HG02943 (cell line): ENCODE measurements around the gene FBXL7.

Experiments
- ATAC-seq: cut with Tn5 transposase; IDR thresholded peaks from one replicate; pipeline ENCODE4 v1.9.1; 2021; ENCODE audit warnings: mild to moderate bottlenecking, low read depth, moderate library complexity; ENCODE audit not compliant: unreplicated experiment

FBXL7 gene

DNA sequence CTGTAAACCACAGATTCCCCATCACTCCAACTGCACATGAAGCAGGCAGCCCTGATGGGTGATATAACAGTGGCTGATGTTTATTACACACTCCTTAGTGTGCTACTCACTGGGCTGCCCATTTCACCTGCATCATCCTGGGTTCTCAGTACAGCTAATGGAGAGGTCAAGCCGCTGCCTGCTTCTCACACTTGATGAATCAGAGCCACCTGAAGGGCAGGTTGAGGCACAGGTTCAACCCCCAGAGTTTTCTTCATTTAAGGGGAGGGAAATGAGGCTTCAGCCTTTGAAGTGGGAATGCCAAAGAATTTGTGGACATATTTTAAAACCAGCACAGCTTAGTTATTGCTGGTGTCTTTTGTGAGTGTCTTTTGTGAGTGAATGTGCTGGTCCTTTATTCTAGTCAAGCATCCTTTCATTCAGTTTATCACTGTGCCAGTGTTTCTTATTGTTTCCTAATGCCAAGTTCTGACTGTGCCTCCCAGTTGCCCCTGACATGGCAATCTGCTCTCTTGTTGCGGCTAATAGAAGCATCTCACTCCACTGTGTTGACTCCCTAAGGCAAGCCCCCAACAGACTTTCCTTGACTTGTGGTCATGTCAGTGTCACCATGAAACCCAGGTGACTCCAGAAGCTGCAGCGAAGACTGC lies 109.2 kb downstream of the FBXL7 start:
- ATAC-seq: no peak

GRCh38 chr5:15610216-15610615 lies 110.2 kb downstream of the FBXL7 start:
- ATAC-seq: no peak

GRCh38 chr5:15611008-15611407 lies 111.0 kb downstream of the FBXL7 start:
- no peak for ATAC-seq

- no peak for ATAC-seq
Measured at GRCh38 chr5:15612915-15613635, 113.1 kb downstream of the FBXL7 start.

DNA sequence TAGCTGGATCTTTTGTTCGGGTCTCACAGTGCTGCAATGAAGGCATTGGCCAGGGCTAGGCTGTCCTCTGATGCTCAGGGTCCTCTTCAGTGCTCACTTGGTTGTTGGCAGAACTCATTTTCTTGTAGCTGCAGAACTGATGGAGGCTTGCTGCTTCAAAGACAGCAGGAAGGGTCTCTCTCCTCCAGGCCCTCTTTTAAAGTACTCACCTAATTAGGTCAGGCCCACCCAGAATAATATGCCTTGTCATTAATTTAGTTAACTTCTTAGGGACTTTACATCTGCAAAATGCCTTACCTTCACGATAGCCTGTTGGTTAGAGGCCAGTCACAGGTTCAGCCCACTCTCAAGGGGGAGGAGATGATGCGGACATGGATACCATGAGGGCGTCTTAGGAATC lies 114.7 kb downstream of the FBXL7 start:
- ATAC-seq: no peak

DNA sequence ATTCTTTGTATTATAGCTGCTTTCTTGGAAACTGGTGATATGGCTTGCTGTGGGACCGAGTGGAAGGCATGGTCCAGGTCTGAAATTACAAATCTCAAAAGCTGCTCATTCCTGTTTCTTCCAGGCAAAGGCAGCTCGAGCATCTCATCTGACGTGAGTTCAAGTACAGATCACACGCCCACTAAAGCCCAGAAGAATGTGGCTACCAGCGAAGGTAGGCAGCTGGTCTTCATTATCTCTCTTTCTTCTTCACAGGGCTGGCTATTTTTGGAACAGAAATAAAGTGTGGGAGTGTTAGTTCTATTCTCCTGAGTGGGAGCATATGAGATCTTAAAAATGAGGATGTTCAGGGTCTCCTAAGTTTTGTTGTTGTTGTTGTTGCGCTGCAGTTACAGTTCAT lies 115.9 kb downstream of the FBXL7 start:
- ATAC-seq: no peak

DNA sequence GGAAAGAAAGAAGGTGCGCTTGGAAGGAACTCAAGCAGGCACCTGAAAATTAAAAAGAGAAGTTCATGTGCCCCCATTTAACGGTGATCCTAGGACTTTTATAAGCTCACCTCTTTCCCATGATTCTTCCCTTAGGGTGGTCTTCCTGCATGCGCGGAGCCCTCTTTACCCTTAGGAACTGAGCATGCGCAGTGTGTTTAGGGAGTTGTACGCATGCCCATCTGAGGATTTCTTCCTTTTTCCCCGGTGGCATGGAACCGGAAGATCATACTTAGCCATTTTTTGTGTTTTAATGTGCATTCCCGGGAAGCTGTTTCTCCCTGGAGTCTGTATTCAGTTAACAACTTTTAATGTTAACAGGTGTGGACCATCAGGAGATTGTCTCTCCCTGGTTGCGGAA lies 119.0 kb downstream of the FBXL7 start:
- no peak for ATAC-seq

- no peak for ATAC-seq
Measured at GRCh38 chr5:15620501-15620900, 120.5 kb downstream of the FBXL7 start.

GRCh38 chr5:15621094-15621493 lies 121.1 kb downstream of the FBXL7 start:
- no peak for ATAC-seq

DNA sequence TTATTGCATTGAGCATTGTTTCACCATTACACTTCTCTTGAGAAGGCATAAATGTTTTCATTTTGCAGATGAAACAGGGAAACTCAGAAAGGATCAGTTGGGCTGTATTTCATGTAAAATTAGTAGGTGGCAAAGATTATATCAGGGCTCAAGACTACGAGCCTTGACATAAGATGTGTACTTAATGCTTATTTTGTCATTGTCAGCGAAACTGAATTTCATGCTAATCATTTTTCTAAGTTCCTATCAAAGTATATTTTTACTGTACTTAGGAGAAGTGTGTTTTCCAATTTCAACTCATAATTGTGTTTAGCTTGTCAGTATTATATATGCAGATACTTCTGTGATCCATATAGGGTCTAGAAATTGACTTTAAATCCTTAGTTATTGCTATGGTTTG lies 123.8 kb downstream of the FBXL7 start:
- no peak for ATAC-seq

- no peak for ATAC-seq
Measured at GRCh38 chr5:15627109-15627508, 127.1 kb downstream of the FBXL7 start.

DNA sequence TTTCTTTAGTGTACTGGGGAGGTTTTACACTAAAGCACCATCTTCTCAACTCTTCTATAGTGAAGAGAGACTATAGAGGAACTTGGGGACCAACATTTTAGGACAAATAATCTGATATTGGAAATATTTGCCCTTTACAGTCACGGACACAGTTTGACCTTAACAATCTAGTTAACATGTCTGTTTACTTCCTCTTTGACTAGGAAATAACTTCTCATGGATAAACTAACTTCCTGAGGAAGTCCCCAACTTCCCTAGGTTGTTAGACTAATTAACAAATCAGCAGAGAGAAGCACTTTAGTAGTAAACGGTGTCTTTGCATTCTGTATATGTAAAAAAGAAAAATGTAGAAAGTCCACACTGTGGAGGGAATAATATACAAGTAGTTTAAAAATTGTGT lies 127.7 kb downstream of the FBXL7 start:
- no peak for ATAC-seq

GRCh38 chr5:15630441-15630840 lies 130.5 kb downstream of the FBXL7 start:
- no peak for ATAC-seq

DNA sequence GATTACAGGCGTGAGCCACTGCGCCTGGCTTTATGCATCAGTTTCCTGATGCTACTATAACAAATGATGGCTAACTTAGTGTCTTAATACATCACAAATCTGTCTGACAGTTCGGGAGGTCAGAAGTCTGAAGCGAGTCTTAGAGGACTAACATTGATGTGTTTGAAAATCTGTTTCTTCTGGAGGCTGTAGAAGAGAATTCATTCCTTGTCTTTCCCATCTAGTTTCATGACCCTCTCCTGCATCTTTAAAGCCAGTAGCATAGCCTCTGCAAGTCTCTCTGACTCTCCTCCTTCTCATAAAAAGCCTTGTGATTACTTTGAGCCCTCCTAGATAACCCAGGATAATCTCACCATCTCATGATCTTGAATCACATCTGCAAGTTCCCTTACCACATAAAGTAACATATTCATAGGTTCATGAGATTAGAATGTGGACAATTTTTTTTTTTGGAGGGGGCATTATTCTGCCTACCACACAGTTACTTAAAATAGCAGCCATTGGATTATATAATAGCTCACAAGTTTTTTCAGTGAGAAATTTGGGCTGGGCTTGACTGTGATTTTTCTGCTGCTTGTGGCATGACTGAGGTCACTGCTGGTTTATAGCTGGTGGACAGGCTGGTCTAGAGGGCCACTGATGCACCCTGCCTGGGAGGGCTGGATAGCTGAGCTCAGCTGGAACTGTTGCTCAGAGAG lies 134.8 kb downstream of the FBXL7 start:
- ATAC-seq: no peak

DNA sequence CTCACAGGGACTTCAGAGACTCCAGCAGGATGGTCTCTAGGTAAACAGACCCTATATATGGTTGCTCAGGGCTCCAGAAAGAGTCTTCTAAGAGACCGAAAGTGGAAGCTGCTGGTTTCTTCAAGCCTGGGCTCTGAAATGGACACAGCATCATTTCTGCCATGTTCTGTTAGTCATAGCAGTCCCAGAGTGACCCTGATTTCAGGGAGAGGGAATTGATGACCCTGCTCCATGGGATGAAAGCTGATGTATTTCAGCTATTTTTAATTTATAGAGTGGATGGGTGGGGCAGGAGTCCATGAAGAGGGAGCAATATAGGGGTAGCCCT lies 135.3 kb downstream of the FBXL7 start:
- ATAC-seq: no peak

GRCh38 chr5:15637345-15637744 lies 137.4 kb downstream of the FBXL7 start:
- ATAC-seq: no peak

- no peak for ATAC-seq
Measured at GRCh38 chr5:15637886-15638285, 137.9 kb downstream of the FBXL7 start.

GRCh38 chr5:15638296-15638695 lies 138.3 kb downstream of the FBXL7 start:
- ATAC-seq: no peak

DNA sequence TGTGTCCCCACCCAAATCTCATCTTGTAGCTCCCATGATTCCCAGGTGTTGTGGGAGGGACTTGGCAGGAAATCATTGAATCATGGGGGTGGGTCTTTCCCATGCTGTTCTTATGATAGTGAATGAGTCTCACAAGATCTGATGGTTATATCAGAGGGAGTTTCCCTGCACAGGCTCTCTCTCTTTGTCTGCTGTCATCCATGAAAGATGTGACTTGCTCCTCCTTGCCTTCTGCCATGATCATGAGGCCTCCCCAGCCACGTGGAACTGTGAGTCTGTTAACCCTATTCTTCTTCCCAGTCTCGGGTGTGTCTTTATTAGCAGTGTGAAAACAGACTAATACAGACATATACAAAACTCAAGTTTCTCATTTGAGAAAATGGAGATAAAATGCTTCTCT lies 139.3 kb downstream of the FBXL7 start:
- no peak for ATAC-seq

- no peak for ATAC-seq
Measured at GRCh38 chr5:15640116-15640515, 140.1 kb downstream of the FBXL7 start.

DNA sequence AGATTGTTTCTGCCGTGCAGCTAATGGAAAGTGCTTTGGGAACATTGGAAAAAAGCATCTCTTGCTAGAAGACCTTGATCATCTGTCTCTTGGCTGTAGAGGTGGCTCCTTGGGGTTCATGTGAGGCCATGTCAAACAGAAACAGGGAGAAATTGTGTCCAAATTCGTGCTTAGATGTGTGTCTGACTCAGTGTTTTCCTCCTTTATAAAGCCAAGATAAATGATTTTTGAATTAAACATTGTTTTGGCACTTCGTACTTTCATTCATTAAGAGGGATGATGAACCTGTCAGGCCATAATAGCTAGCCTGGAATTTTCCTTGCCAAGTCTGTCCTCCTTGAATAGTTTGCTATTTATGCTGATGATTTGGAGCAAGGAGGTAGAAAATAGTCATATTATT lies 143.8 kb downstream of the FBXL7 start:
- no peak for ATAC-seq
